HepG2 (cell line): ENCODE results near the gene MYO16. TPM values are rescaled to one million over a fixed set of nuclear protein-coding genes. Genes with fewer than 3 reads are reported as not detected.

Experiments used
- ATAC-seq: fragments of 200-7000 bp; cut with Tn5 transposase; 3 replicates; pipeline ENCODE4 v1.9.1; 2020; ENCODE audit warnings: mild to moderate bottlenecking, moderate library complexity
- BruUV-seq: library from RNA; stranded (reverse); fragments of 400-500 nt; replicated peaks from 2 replicates; lab custom pipeline; 2021; lab: Mats Ljungman, UMichigan
- CTCF ChIA-PET: fragments of 300-600 bp; formaldehyde crosslinking; extraction: SDS; loops from one replicate; lab custom pipeline; 2021; ENCODE audit warnings: low total read pairs, inconsistent platforms, low intra/inter-chr PET ratio; lab: Yijun Ruan, JAX
- POLR2A ChIA-PET: fragments of 350-600 bp; sonication (Branson Sonifier 250); formaldehyde crosslinking; loops from one replicate; lab custom pipeline; 2020; ENCODE audit warnings: antibody characterized with exemption, inconsistent platforms; lab: Yijun Ruan, JAX
- DNase-seq: peaks from one replicate; pipeline ENCODE4 v3.0.0-alpha.2; 2015; ENCODE audit warnings: low spot score
- FAIRE-seq: peaks from 3 replicates; lab custom pipeline; 2011; peaks lifted over from hg19 to GRCh38; lab: Jason Lieb, UNC
- H2AFZ ChIP-seq: one replicate; pipeline ENCODE4 v1.6.1; 2011; ENCODE audit warnings: low read length, inconsistent platforms
- H3K27ac ChIP-seq: fragments of 300-600 bp; 3 replicates; pipeline ENCODE4 v1.8.0; 2011; ENCODE audit warnings: mixed run types, mild to moderate bottlenecking, mixed read lengths, low read length, inconsistent platforms; ENCODE audit not compliant: insufficient read depth; ENCODE audit errors: extremely low read length
- H3K27me3 ChIP-seq, 2 experiments: fragments of 200-600 bp in 1 of 2; 2 replicates in 1 of 2; 3 replicates in 1 of 2; pipeline versions ENCODE4 v1.6.0 to v1.8.0; 2011; ENCODE audit warnings: low read length in 2 of 2, mild to moderate bottlenecking in 2 of 2, moderate library complexity in 2 of 2, inconsistent platforms in 1 of 2; ENCODE audit not compliant: insufficient read depth in 2 of 2, control insufficient read depth in 1 of 2
- H3K36me3 ChIP-seq, 2 experiments: fragments of 200-600 bp in 1 of 2; replicated peaks in 1 of 2; 2 replicates in 1 of 2; 3 replicates in 1 of 2; pipeline versions ENCODE4 v1.5.1 to v1.8.0; 2011; ENCODE audit warnings: low read length in 2 of 2, inconsistent platforms in 1 of 2; ENCODE audit not compliant: insufficient read depth in 2 of 2, control insufficient read depth in 1 of 2
- H3K4me1 ChIP-seq: 2 replicates; pipeline ENCODE4 v1.5.1; 2012; ENCODE audit warnings: low read length, inconsistent platforms; ENCODE audit not compliant: insufficient read depth
- H3K4me2 ChIP-seq: 2 replicates; pipeline ENCODE4 v1.6.0; 2011; ENCODE audit warnings: low read depth, low read length, inconsistent platforms
- H3K4me3 ChIP-seq, 3 experiments: fragments of 200-600 bp in 1 of 3; sonication (generic), shearing (Covaris generic) in 1 of 3; replicated peaks in 1 of 3; 2 replicates each; pipeline ENCODE4 v1.5.1; 2011 to 2016; ENCODE audit warnings: low read length in 3 of 3, inconsistent platforms in 2 of 3, low read depth in 2 of 3, mild to moderate bottlenecking in 2 of 3, control low read depth in 1 of 3, mixed read lengths in 1 of 3; ENCODE audit not compliant: insufficient read depth in 1 of 3
- H3K79me2 ChIP-seq: one replicate; pipeline ENCODE4 v1.6.1; 2011; ENCODE audit warnings: low read length, inconsistent platforms; ENCODE audit not compliant: insufficient read depth
- H3K9ac ChIP-seq: 2 replicates; pipeline ENCODE4 v1.6.0; 2011; ENCODE audit warnings: mild to moderate bottlenecking, low read depth, low read length, inconsistent platforms; ENCODE audit not compliant: insufficient read depth
- H3K9me3 ChIP-seq: 2 replicates; pipeline ENCODE4 v1.5.1; 2012; ENCODE audit warnings: mild to moderate bottlenecking, low read length
- H4K20me1 ChIP-seq: 2 replicates; pipeline ENCODE4 v1.6.0; 2011; ENCODE audit warnings: inconsistent platforms, mild to moderate bottlenecking, low read length, moderate library complexity; ENCODE audit not compliant: insufficient read depth
- ATF7 ChIP-seq, 2 experiments: fragments of 450-650 bp in 1 of 2; sonication (generic) in 1 of 2; formaldehyde crosslinking in 1 of 2; IDR thresholded peaks; 2 replicates each; pipeline versions ENCODE4 v1.4.0 to v1.6.1; 2016 to 2020; ENCODE audit warnings: antibody characterized with exemption in 1 of 2, mild to moderate bottlenecking in 1 of 2, missing genetic modification reagents in 1 of 2
- CAMTA2 ChIP-seq: sonication (generic); formaldehyde crosslinking; IDR thresholded peaks from 2 replicates; pipeline ENCODE4 v1.4.0; 2020; ENCODE audit warnings: mild to moderate bottlenecking, missing genetic modification reagents, borderline replicate concordance
- KAT2B ChIP-seq: fragments of 150-350 bp; IDR thresholded peaks from 2 replicates; pipeline ENCODE4 v1.6.1; 2014; ENCODE audit warnings: low read depth, low read length, borderline replicate concordance
- SMC3 ChIP-seq: IDR thresholded peaks from 2 replicates; pipeline ENCODE4 v1.6.1; 2011; ENCODE audit warnings: low read length, improper control_type of control experiment
- STAT6 ChIP-seq: sonication (generic); formaldehyde crosslinking; IDR thresholded peaks from 2 replicates; pipeline ENCODE4 v1.4.0; 2020; ENCODE audit warnings: missing genetic modification reagents, mild to moderate bottlenecking, borderline replicate concordance
- ZBTB49 ChIP-seq: sonication (generic); formaldehyde crosslinking; IDR thresholded peaks from 2 replicates; pipeline ENCODE4 v1.4.0; 2020; ENCODE audit warnings: missing genetic modification reagents, borderline replicate concordance
- ZFP37 ChIP-seq: sonication (generic); formaldehyde crosslinking; IDR thresholded peaks from 2 replicates; pipeline ENCODE4 v1.4.0; 2020; ENCODE audit warnings: missing genetic modification reagents, borderline replicate concordance
- WGBS: methylation state at CpG from one replicate; pipeline ENCODE4 v1.1.6; 2017; ENCODE audit warnings: low lambda C conversion rate; 5-methylcytosine and 5-hydroxymethylcytosine counted together
- in situ Hi-C: cut with HindIII; loops from 2 replicates; pipeline ENCODE4 v1.10.0; 2017; ENCODE audit warnings: low pct_unique_long_range_greater_than_20kb; ENCODE audit not compliant: extremely low pct_ligation_motif_present
- intact Hi-C: fragments of 100-400 bp; cut with micrococcal nuclease; formaldehyde crosslinking; loops from one replicate; pipeline ENCODE4 v1.10.0; 2022; ENCODE audit not compliant: unreplicated experiment
- polyA plus RNA-seq, 8 experiments: library from polyadenylated mRNA; depleted of rRNA in 3 of 8; stranded (reverse) in 7 of 8; unstranded in 1 of 8; fragments of >200 nt; fragmentation: Illumina TruSeq in 4 of 8; extraction: Trizol in 4 of 8; gene quantifications; 2 replicates each; pipeline versions ENCODE4 v1.2.1 to v1.2.3, GENCODE V29; 2011 to 2016; ENCODE audit warnings: low read depth in 4 of 8, missing spikeins in 1 of 8, mixed read lengths in 1 of 8; ENCODE audit not compliant: insufficient read depth in 1 of 8
- total RNA-seq, 5 experiments: library from RNA; depleted of rRNA; stranded (reverse); fragments of >200 nt; fragmentation: Illumina TruSeq; extraction: Trizol; gene quantifications; 2 replicates each; pipeline ENCODE4 v1.2.3, GENCODE V29; 2016; ENCODE audit warnings: low read depth in 1 of 5

MYO16 gene
- total and polyA plus RNA-seq, 2 of the 13 experiments (the other 11 are each of a cell fraction or from before 2014, with no cell fraction given) = not detected

GRCh38 chr13:108858676-108859075 is 229.3 kb downstream of the MYO16 start:
- no peak overlapping the region for H3K9ac ChIP-seq
- H3K4me1 ChIP-seq = no peaks in the 10 kb centered on the region
- POLR2A ChIA-PET = no interaction called here
- H2AFZ ChIP-seq = no peak overlapping the region
- DNase-seq (no peak), ATAC-seq (no peak), FAIRE-seq (no peak)
- BruUV-seq = no TSS peak
- in situ Hi-C loops = no loop called here
- WGBS = 50% methylated on average over 5 of the region's 5 CpGs
- peaks cover 13% of the 10 kb centered on the region for H3K9me3 ChIP-seq
- no peak for TF ChIP-seq ZBTB49 (CRISPR knock-in tag)
- no peak for TF ChIP-seq ATF7 (IDR thresholded peaks at IDR 0.05)
- TF ChIP-seq ATF7 (CRISPR knock-in tag; IDR thresholded peaks at IDR 0.05) = no peak
- TF ChIP-seq STAT6 (CRISPR knock-in tag) = no peak
- no peak for TF ChIP-seq CAMTA2 (CRISPR knock-in tag)
- no peak for TF ChIP-seq KAT2B
- TF ChIP-seq ZFP37 (CRISPR knock-in tag) = no peak
- TF ChIP-seq SMC3 = no peak
- TF ChIP-seq, all 625 proteins: peak for 0
- intact Hi-C loops = no loop called here
- Histone ChIP-seq H4K20me1 (no peaks in the 10 kb centered on the region), H3K27me3 (no peaks in the 10 kb centered on the region), H3K79me2 (no peaks in the 10 kb centered on the region), H3K36me3 (no peaks in the 10 kb centered on the region), H3K4me3 (no peak overlapping the region), H3K4me2 (no peak overlapping the region), H3K27ac (no peak overlapping the region)
- CTCF ChIA-PET = no interaction called here
